Duodenal mucosa (tissue), 2 donors: ENCODE measurements around the gene TNFAIP6.
"Not testable (repeated sequence)": the region's sequence is repeated elsewhere in the genome, so short reads cannot be mapped to it uniquely, and the experiment has no call there.

Experiments
- H3K27ac ChIP-seq: one replicate; pipeline ENCODE4 v1.7.0; 2013; ENCODE audit warnings: low read depth, low read length
- H3K27me3 ChIP-seq, 2 donors: one replicate each; pipeline ENCODE4 v1.7.0; 2013; ENCODE audit warnings: low read length in 2 of 2, control low read depth in 1 of 2; ENCODE audit not compliant: insufficient read depth in 2 of 2, control insufficient read depth in 1 of 2
- H3K36me3 ChIP-seq, 2 donors: one replicate each; pipeline ENCODE4 v1.7.0; 2013; ENCODE audit warnings: low read length in 2 of 2, control low read depth in 1 of 2; ENCODE audit not compliant: insufficient read depth in 2 of 2, control insufficient read depth in 1 of 2
- H3K4me1 ChIP-seq, 2 donors: one replicate each; pipeline ENCODE4 v1.7.0; 2013; ENCODE audit warnings: low read length in 2 of 2, control low read depth in 1 of 2; ENCODE audit not compliant: insufficient read depth in 2 of 2, control insufficient read depth in 1 of 2
- H3K4me3 ChIP-seq, 2 donors: one replicate each; pipeline ENCODE4 v1.7.0; 2013; ENCODE audit warnings: low read length in 2 of 2, low read depth in 1 of 2
- H3K9ac ChIP-seq, 2 donors: one replicate each; pipeline ENCODE4 v1.7.0; 2013; ENCODE audit warnings: low read length in 2 of 2, low read depth in 1 of 2
- H3K9me3 ChIP-seq, 2 donors: one replicate each; pipeline ENCODE4 v1.7.0; 2013; ENCODE audit warnings: low read length in 2 of 2, control low read depth in 1 of 2; ENCODE audit not compliant: control insufficient read depth in 1 of 2

TNFAIP6 gene

GRCh38 chr2:151357359-151357758 is at the start of gene TNFAIP6:
TSS of gene TNFAIP6 (plus strand) at chr2:151357592. CDS start at chr2:151357667, 75 bp downstream.
- H3K9ac ChIP-seq: no peak within 1 kb of the TSS
- no peaks in the 10 kb centered on the region for H3K4me1 ChIP-seq
- H3K9me3 ChIP-seq: no peaks in the 10 kb centered on the region
- no peaks in the 10 kb centered on the region for H3K27me3 ChIP-seq
- H3K27ac ChIP-seq: no peak within 1 kb of the TSS
- H3K36me3 ChIP-seq: no peaks in the 10 kb centered on the region
- no peak within 1 kb of the TSS for H3K4me3 ChIP-seq

GRCh38 chr2:151310313-151310712 is 47.1 kb upstream of the TNFAIP6 start:
- not testable (repeated sequence) for H3K4me1 ChIP-seq, H3K27me3 ChIP-seq, H3K9me3 ChIP-seq, H3K9ac ChIP-seq, H3K27ac ChIP-seq, H3K4me3 ChIP-seq, H3K36me3 ChIP-seq

- H3K4me1 ChIP-seq, H3K9me3 ChIP-seq, H3K36me3 ChIP-seq, H3K9ac ChIP-seq, H3K4me3 ChIP-seq, H3K27me3 ChIP-seq, H3K27ac ChIP-seq: not testable (repeated sequence)
These were observed 45.0 kb upstream of the TNFAIP6 start for GRCh38 chr2:151312440-151312839.

- no peaks in the 10 kb centered on the region for H3K36me3 ChIP-seq
- H3K4me3 ChIP-seq: no peak overlapping the region
- no peaks in the 10 kb centered on the region for H3K9me3 ChIP-seq
- H3K4me1 ChIP-seq: no peaks in the 10 kb centered on the region
- H3K27me3 ChIP-seq: no peaks in the 10 kb centered on the region
- H3K9ac ChIP-seq: no peak overlapping the region
- H3K27ac ChIP-seq: no peak overlapping the region
These were observed 42.0 kb upstream of the TNFAIP6 start for GRCh38 chr2:151315381-151315903.

- Histone ChIP-seq H3K36me3 (no peaks in the 10 kb centered on the region), H3K4me1 (no peaks in the 10 kb centered on the region), H3K4me3 (no peak overlapping the region), H3K27me3 (no peaks in the 10 kb centered on the region), H3K27ac (no peak overlapping the region), H3K9ac (no peak overlapping the region), H3K9me3 (no peaks in the 10 kb centered on the region)
These were observed 31.8 kb upstream of the TNFAIP6 start for GRCh38 chr2:151325581-151326095.

GRCh38 chr2:151326554-151326953 is 30.8 kb upstream of the TNFAIP6 start:
- H3K9me3 ChIP-seq: no peaks in the 10 kb centered on the region
- H3K27ac ChIP-seq: no peak overlapping the region
- H3K27me3 ChIP-seq: no peaks in the 10 kb centered on the region
- H3K4me1 ChIP-seq: no peaks in the 10 kb centered on the region
- no peaks in the 10 kb centered on the region for H3K36me3 ChIP-seq
- no peak overlapping the region for H3K4me3 ChIP-seq
- H3K9ac ChIP-seq: no peak overlapping the region

GRCh38 chr2:151329998-151330397 is 27.4 kb upstream of the TNFAIP6 start:
- H3K4me3 ChIP-seq: no peak overlapping the region
- no peak overlapping the region for H3K9ac ChIP-seq
- no peaks in the 10 kb centered on the region for H3K27me3 ChIP-seq
- no peak overlapping the region for H3K27ac ChIP-seq
- H3K36me3 ChIP-seq: no peaks in the 10 kb centered on the region
- no peaks in the 10 kb centered on the region for H3K4me1 ChIP-seq
- no peaks in the 10 kb centered on the region for H3K9me3 ChIP-seq

- no peaks in the 10 kb centered on the region for H3K36me3 ChIP-seq
- no peak overlapping the region for H3K4me3 ChIP-seq
- H3K4me1 ChIP-seq: no peaks in the 10 kb centered on the region
- H3K27ac ChIP-seq: no peak overlapping the region
- H3K9me3 ChIP-seq: no peaks in the 10 kb centered on the region
- no peak overlapping the region for H3K9ac ChIP-seq
- no peaks in the 10 kb centered on the region for H3K27me3 ChIP-seq
These were observed 24.3 kb upstream of the TNFAIP6 start for GRCh38 chr2:151333083-151333482.

- Histone ChIP-seq H3K36me3 (no peaks in the 10 kb centered on the region), H3K9me3 (no peaks in the 10 kb centered on the region), H3K9ac (no peak overlapping the region), H3K27me3 (no peaks in the 10 kb centered on the region), H3K27ac (no peak overlapping the region), H3K4me1 (no peaks in the 10 kb centered on the region), H3K4me3 (no peak overlapping the region)
These were observed 23.1 kb upstream of the TNFAIP6 start for GRCh38 chr2:151334082-151334815.

GRCh38 chr2:151336863-151337371 is 20.5 kb upstream of the TNFAIP6 start:
- H3K4me1 ChIP-seq: no peaks in the 10 kb centered on the region
- H3K9ac ChIP-seq: no peak overlapping the region
- no peaks in the 10 kb centered on the region for H3K36me3 ChIP-seq
- no peaks in the 10 kb centered on the region for H3K27me3 ChIP-seq
- H3K9me3 ChIP-seq: no peaks in the 10 kb centered on the region
- H3K27ac ChIP-seq: no peak overlapping the region
- no peak overlapping the region for H3K4me3 ChIP-seq
